ENCODE measurements around the gene TMEM63C.

DNA sequence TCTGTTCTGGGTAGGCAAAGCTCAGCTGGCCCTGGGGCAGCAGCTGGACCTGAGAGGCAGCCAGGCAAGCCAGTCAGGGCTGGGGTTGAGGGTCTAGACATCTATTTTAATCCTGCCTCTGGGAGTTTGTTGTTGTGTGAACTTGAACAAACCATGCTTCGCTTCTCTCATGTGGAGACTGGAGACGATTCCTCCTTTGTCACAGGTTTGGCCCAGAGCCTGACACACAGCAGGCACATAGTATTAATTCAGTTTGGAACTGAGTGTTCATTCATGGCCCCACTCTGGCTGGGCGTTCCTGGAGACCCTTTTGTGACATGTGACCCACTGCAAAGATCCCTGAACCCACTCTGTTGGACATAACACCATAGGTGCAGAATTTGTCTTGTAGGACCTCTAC lies 50.1 kb downstream of the TMEM63C start:
- no peak for TF ChIP-seq CTCF (conservative IDR thresholded peaks at IDR 0.05; ENCODE audit: low read length)
- no peak for TF ChIP-seq EZH2phosphoT487 (IDR thresholded peaks at IDR 0.05; ENCODE audit: borderline replicate concordance)
